ENCODE data around the gene FMO1. TPM values are rescaled to one million over a fixed set of nuclear protein-coding genes. Genes with fewer than 3 reads are reported as not detected.

The FMO1 gene
- total RNA-seq, 4 donors from 2014 or later: 13.2 to 59.9 (median 36.2) TPM

- Histone ChIP-seq H3K4me3 (no peak overlapping the region), H3K9me3 (no peaks in the 10 kb centered on the region), H3K27me3 (no peaks in the 10 kb centered on the region), H3K4me1 (no peaks in the 10 kb centered on the region), H3K36me3 (no peaks in the 10 kb centered on the region), H3K27ac (no peak overlapping the region)
- DNase-seq: no peak
- TF ChIP-seq CTCF (IDR thresholded peaks at IDR 0.05) (no peak), POLR2A (IDR thresholded peaks at IDR 0.05) (no peak)
Measured at GRCh38 chr1:171270806-171271205, 22.5 kb downstream of the FMO1 start.

GRCh38 chr1:171277534-171277933 is 29.2 kb downstream of the FMO1 start:
- H3K27ac ChIP-seq: no peak overlapping the region
- no peaks in the 10 kb centered on the region for H3K9me3 ChIP-seq
- no peak overlapping the region for H3K4me3 ChIP-seq
- H3K27me3 ChIP-seq: no peaks in the 10 kb centered on the region
- no peaks in the 10 kb centered on the region for H3K4me1 ChIP-seq
- no peak for DNase-seq
- H3K36me3 ChIP-seq: no peaks in the 10 kb centered on the region
- TF ChIP-seq POLR2A (IDR thresholded peaks at IDR 0.05) (no peak), CTCF (IDR thresholded peaks at IDR 0.05) (no peak)

GRCh38 chr1:171279234-171279633 is 30.9 kb downstream of the FMO1 start:
- Histone ChIP-seq H3K27ac (no peak overlapping the region), H3K9me3 (no peaks in the 10 kb centered on the region), H3K4me3 (no peak overlapping the region), H3K36me3 (no peaks in the 10 kb centered on the region), H3K27me3 (no peaks in the 10 kb centered on the region), H3K4me1 (no peaks in the 10 kb centered on the region)
- no peak for DNase-seq
- TF ChIP-seq CTCF (IDR thresholded peaks at IDR 0.05) (no peak), POLR2A (IDR thresholded peaks at IDR 0.05) (no peak)

- Histone ChIP-seq H3K27ac (no peak overlapping the region), H3K4me1 (no peaks in the 10 kb centered on the region), H3K36me3 (no peaks in the 10 kb centered on the region), H3K27me3 (no peaks in the 10 kb centered on the region), H3K4me3 (no peak overlapping the region), H3K9me3 (no peaks in the 10 kb centered on the region)
- no peak for DNase-seq
- no peak for TF ChIP-seq POLR2A (IDR thresholded peaks at IDR 0.05)
- TF ChIP-seq CTCF (IDR thresholded peaks at IDR 0.05): no peak
Measured at GRCh38 chr1:171279678-171280077, 31.4 kb downstream of the FMO1 start.

GRCh38 chr1:171280599-171280998 is 32.3 kb downstream of the FMO1 start:
- DNase-seq: no peak
- Histone ChIP-seq H3K4me3 (no peak overlapping the region), H3K36me3 (no peaks in the 10 kb centered on the region), H3K4me1 (no peaks in the 10 kb centered on the region), H3K27me3 (no peaks in the 10 kb centered on the region), H3K9me3 (no peaks in the 10 kb centered on the region), H3K27ac (no peak overlapping the region)
- TF ChIP-seq POLR2A (IDR thresholded peaks at IDR 0.05) (no peak), CTCF (IDR thresholded peaks at IDR 0.05) (no peak)

- TF ChIP-seq POLR2A (IDR thresholded peaks at IDR 0.05) (no peak), CTCF (IDR thresholded peaks at IDR 0.05) (no peak)
- H3K9me3 ChIP-seq: no peaks in the 10 kb centered on the region
- no peaks in the 10 kb centered on the region for H3K4me1 ChIP-seq
- H3K4me3 ChIP-seq: no peak overlapping the region
- no peaks in the 10 kb centered on the region for H3K36me3 ChIP-seq
- no peak overlapping the region for H3K27ac ChIP-seq
- no peaks in the 10 kb centered on the region for H3K27me3 ChIP-seq
- no peak for DNase-seq
Measured at GRCh38 chr1:171286032-171286705, 37.9 kb downstream of the FMO1 start.

Data from Peyer's patch (tissue), 4 donors.